ENCODE results near the gene SP2.

The SP2 gene

DNA sequence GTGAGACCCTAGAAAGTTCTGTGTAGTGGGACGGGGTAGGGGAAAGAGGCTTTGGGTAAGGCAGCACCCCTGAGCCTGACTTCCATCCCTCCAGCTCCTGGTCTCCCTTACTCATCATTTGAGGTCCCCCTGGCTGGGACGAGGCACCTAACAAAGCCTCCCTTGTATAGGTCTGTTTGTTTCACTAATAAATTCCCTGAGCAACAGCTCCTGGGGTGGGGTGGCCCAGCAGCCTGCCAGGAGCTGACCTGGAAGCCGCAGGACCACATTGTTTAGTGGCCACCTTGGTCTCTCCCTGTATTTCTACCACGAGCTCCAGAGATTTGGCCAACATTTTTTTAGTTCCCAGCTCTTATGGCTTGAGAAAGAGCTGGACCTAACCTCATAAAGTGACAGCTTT, 54.4 kb downstream of the SP2 start:
- no peak for DNase-seq (ENCODE audit: low read depth)

DNA sequence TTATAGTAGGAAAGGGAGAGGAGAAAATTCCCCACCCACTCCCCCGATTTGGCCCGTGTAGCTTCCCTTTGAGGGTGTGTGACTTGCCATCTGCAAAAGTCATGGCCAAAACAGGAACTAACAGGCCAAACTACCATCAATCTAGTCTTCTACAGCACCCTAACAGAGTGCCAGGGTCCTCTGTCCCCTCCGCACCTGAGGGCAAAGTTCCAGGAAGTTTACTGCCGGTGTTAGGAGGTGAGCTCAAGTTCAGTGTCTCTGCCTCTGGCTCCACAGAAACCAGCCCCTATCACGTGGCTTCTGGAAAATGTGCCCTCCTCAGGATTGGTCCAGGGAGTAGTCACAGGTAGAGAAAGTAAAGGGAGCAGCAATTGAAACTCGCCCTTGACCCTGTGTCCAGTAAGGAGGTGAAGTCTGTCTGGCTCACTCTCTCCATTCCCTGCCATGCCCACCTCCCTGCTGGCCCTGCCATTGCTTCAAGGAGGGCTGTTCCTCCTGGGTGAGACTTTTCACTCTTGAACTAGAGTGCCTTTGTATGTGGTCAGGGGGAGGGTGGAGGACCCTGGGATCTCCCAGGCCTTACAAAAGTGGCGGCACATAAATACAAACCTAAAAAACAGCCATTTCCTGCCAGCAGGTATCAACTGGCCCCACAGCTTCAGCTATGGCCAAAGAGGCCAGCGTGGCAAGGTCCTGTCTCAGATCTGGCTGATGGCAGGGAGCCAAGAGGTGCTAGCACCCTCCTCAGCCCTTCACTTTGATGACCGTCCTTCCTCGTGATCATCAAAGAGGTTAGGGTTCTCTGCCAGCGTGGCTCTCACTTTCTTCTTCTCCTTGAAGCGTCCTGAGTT, 56.4 kb downstream of the SP2 start:
- DNase-seq (ENCODE audit: low read depth): no peak

DNA sequence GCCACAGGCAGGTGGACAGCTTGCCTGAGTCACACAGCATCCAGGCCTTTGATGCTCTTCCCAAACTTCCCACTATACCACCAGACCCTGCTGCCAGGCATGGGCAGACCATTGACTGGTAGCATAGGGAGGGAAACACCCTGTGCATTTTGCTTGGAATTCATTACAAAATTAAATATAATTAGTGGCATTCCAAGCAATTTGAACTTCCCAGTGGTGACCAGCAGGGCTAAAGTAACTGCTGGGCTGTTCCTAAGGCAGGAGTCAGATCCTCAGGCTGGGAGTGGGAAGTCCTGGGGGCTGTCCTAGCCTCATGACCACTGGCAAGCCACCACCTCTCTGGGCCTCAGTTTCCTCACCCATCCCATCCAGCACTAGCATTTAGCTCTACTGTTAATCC, 57.9 kb downstream of the SP2 start:
- no peak for DNase-seq (ENCODE audit: low read depth)

DNA sequence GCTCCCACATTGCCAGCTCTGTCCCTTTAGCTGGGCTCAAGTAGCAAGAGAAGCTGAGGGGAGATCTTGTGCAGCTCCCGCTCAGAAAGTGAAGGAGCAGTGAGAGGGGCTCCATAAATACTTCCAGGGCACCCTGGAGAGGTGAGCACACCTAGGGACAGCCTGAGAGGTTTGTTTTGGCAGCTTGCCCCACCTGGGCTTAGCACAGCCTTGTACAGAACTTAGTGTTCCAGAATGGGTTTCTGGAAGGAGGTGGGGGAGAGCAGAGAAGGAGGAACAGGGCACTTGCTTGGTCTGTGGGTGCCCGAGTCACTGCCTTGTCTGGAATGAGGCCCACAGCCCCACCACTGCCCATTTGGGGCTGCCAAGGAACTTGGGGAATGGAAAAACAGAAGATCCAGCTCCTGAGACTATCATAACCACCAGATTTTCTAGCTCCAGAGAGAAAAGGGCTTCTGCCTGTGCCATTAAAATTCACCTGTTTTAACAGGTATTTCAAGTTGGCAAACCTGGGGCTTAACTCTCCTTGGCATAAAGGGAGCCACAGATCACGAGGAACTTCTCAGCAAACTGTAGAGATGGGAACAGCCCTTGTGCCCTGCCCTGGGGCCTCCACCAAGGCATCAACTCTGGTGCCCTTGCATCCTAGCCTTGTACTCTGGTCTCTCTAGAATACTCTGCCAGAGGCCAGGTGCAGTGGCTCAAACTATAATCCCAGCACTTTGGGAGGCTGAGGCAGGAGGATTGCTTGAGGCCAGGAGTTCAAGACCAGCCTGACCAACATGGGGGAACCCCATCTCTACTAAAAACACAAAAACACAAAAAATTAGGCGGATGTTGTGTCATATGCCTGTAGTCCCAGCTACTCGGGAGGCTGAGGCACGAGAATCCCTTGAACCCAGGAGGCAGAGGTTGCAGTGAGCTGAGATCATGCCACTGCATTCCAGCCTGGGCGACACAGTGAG, 59.7 kb downstream of the SP2 start:
- DNase-seq (ENCODE audit: low read depth): no peak

DNA sequence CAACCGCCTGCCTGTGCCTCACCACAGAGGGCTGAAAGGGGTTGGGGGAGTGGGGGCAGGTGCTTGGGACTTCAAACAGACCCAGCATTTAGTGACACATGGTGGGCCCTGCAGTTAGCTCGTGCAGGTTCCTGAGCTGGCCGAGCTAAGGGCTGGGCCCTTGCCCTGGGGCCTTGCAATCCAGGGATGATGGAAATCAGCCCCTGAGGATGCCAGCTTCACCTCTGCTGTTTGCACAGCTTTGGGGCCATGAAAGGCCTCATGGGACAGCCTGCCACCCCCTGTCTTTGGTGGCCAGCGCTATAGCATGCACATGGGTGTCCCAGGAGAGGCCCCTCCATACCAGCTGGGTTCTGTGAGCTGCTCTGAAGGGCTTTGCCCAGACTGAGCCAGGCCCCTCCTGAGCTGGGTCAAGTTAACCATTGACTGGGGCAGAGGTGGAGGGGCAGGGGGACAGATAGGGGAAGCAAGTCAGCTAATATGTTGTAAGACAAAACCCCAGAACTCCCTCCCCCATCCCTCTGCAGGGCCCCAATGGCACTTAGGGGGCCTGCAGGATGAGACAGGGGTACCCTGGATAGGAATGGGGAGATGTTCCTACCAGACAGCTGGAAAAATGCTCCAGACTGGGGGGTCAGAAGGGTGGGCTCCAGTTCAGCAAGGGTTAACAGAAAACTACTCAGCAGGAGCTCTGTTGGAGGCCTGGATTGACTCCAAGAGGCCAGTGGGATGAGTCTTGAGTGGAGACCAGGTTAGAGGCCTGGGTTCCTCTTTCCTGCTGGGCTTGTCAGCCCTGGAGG, 61.0 kb downstream of the SP2 start:
- DNase-seq (ENCODE audit: low read depth): no peak

DNA sequence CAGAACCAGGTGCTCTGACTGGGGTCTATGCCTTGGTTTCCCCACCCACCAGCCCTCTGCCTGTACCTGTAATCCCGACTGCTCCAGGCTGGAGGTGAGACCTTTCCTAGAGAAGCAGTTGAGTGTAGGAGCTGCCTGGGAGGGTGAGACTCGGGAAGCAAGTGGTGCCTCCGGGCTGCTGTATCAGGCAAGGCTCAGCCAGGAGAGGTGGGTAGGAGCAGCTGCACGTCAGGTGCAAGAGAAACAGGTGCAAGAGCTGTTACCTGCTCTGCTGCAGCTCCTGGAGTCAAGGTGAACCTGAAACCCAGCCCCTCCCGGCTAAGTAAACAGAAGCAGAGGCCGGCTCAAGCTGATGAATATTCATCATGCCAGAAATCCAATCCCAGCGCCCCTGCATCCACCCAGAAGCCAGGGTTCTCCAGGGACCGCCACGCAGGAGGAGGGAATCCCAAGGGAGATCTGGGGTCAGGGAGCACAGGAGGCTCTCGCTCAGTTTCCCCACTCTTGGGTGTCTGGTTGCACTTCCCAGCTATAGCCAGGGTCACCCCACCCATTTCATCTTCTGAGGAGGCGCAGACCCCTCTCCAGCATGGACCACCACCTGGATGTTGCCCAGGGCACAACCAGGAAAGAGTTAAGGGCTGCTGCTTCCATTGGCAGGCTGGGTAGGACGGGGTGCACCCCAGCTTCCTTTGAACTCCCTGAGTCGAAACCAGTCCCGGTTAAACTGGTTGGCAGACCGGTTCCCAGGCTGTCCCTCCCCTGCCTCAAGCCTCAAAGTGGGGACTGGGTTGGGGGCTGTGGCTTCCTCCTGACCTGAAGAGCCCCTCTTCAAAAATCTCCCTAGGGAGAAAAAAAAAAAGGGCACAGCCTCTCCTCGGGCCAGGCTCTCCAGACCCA, 61.8 kb downstream of the SP2 start, which contains the start of gene PRR15L:
PRR15L (minus strand) TSS at position 293 of the 900 bp plus-strand sequence. CDS start 4,649 bp downstream, outside the sequence.
- no peak for DNase-seq (ENCODE audit: low read depth)

DNA sequence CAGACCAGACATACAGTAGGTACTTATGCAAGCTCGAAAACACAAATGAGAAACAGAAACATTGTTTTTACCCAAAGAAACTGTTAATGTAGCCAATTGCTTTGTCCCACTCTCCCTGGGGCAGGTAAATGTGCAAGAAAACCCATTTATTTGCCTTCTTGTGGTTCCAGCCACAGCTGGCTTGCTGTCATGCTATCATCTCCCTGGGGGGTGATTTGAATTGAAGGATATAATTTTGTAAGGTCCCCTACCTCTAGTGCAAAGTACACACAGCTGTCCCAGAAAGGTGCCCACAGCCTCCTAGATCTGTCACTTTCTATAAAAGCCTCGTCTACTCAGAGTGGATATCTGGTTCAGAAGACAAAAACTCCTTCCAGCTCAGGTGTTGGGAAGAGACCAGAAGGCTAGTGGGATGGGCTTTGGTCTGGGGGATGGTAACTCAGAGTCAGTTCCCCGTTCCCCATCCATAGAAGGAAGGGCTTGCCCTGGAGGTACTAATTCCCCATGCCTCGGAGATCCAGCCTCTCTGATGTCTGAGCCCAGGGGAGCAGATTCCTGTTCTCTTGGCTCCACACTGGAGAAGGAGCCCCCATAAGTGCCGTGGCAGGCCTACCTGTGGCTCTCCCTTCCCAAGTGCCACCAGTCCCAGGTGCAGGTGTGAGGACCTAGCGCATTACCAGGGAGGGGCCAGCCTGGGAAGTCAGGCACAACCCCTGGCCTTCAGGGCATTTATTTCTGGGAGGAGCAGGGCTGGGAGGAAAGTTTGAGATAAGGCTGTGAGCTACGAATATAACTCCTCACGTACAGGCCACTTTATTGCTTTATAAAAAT, 64.0 kb downstream of the SP2 start:
- DNase-seq (ENCODE audit: low read depth): no peak

DNA sequence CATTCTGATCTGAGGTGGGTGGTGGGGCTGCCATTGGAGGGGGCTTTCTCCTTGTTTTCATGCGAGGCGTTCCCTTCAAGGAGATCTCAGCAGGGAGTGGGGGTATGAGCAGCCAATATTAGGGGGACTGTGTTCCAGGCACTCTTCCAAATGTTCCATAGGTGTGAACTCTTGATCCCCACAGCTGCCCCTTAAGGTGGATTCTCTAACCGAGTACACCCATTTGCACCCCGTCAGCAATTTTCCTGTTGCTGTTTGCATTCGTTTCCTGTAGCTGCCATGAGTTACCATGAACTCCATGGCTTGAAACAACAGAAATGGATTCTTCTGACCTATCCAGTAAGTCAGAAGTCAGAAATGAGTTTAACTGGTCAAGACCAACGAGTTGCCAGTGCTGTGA, 65.4 kb downstream of the SP2 start:
- no peak for DNase-seq (ENCODE audit: low read depth)

DNA sequence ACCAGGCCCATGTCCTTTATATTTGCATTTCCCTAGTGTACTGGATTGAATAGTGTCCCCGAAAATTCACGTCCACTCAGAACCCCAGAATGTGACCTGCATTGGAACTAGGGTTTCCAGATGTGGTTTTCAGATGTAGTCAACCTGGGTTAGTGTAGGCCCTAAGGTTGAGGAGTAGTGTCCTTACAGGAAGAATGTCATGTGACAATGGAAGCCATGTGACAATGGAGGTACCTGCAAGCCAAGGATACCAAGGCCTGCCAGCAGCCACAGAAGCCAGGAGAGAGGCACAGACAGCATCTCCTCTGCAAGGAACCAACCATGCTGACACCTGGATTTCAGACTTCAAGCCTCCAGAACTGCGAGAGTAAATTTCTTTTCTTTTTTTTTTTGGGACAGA, 66.9 kb downstream of the SP2 start:
- DNase-seq (ENCODE audit: low read depth): no peak

DNA sequence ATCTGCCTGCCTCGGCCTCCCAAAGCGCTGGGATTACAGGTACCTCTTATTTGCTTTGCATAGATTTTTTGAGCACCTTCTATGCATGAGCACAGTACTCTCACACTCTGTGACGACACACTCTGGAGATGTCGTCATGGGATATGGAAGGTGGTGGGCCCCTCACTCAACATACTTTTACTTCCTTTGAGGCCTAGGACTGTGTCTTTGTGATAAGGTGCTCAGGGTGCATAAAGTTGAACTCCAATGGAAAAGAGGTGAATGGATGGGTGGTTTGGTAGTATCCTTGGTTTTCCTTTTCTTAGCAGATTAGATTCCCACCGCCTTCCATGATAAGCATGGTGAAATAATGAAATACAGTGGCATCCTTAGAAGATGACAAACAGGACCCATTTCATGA, 68.8 kb downstream of the SP2 start:
- no peak for DNase-seq (ENCODE audit: low read depth)

DNA sequence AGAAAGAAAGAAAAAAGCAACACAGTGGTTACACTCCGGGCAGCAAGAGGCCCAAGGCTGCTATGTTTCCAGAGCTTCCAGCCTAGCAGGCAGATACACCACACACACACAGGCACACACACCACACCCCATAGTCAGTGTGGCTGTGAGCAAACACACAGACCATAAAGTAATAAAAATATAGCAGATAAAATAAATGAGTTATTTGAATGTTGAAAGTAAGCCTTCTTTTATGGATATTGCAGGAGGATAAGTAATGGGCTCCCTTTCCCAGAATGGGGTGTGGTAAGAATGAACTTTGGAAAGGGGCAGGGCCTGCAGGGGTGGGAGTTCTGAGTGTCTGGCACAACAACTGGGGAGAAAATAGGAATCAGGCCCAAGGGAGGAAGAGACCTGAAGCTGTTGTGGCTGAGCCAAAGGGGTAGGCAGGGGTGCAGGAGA, 70.1 kb downstream of the SP2 start:
- no peak for DNase-seq (ENCODE audit: low read depth)

DNA sequence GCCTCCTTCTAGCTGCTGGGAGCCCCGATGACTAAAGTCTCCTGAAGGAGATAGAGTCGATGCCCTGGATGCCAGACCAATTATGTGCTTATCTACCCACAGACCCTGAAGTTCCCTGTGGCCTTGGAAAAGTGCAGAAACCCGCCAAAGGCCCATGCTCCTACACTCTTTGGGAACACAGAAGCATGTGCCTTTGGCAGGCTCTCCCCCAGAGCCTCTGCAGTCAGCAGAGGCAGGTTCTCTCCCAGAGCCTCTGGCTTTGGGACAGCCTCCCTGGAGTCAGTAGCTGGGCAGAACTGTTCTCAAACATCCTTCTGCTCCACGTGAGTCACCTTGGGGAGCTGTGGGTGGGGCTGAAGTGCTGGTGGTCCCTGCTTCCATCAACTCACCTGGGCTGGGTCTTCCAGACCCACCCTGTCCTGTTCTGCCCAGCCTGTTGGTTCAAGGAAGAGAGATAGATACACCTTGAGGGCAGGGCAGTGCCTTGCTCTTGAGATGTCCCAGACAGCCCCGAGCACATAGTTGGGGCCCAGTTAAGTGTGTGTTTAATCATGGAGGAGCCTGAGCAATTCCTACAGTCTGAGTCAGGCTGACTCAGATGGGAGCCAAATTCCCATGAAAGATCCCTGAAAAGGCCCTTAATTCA, 71.7 kb downstream of the SP2 start:
- no peak for DNase-seq (ENCODE audit: low read depth)

DNA sequence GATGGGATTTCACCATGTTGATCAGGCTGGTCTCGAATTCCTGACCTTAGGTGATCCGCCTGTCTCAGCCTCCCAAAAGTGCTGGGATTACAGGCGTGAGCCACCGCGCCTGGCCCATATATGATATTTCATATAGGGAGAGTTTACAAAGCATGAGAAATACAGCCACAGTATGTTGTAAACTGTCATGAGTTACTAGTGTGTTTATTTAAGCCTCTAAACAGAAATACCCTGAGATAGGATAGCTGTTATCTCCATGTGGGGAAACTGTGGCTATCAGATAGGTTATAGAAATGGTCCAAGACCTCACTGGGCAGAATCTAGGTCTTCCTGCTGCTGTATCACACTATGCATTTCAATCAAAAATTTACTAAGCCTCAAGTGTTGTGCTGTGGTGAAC, 72.8 kb downstream of the SP2 start:
- DNase-seq (ENCODE audit: low read depth): no peak

DNA sequence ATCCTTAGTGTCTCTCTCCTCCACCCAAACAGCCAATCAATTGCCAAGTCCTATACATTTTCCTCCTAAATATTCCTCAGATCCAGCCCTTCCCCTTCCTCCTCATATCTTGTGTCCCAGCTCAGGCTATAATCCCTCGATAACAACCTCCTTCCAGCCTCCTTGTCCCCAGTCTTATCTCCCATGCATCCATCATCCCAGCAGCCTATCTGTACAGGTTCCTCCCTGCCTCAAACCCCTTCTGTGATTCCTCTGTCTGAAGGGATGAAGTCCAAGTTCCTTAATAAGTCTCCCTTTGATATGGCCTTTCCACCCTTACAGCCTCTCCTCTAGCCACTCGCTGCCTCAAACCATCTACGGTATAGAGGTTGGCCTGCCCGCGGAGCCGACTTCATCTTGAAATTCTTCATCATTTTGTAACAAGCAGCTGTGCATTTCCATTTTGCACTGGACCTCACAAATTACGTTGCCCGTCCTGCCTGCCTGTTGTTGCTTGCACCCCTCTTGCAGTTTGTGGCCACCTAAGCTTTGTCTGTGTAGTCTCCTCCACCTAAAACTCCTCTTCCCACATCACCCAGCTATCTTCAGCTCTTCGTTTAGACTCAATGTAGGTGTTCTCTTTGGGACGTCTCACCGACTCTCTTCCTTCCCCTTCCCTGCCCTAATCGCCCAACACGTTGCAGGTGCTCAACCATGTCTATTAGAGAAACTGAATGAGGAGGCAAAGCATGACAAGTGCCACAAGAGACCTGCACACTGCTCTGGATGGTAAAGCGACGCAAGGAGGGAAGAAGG, 74.1 kb downstream of the SP2 start:
- no peak for DNase-seq (ENCODE audit: low read depth)

DNA sequence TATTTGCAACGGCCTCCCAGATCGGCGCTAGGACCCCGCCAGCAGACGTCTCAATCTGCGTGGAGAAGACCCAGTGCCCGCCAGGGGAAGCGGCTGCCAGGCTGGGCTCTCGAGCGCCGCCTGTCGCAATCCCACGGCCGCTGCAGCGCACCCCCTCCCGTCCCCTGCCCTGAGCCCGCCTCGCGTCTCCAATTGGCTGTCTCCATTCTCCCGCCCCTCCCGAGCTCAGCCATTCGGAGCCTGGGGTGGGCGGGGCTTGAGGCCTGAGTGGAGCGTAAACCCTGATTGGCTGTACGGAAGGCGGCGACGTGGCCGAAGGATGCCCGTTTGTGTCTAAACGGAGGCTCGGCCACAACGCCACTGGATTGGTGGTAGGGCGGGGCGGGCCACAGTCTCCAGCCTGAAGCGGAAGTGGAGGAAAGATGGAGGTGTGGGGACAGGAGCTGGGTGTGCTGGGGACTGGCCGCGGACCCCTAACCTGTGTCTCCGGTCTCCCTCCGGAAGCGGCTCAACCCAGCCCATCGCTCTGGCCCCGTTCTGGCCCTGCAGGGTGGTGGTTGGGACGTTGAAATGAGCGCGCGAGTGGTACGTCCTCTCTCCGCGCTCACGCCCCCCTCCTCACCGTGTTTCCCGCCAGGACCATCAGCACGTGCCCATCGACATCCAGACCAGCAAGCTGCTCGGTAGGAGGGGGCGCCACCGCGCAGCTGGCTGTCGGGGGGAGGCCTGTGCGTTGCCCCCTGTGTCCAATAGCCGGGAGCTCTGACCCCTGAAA, 74.9 kb downstream of the SP2 start, which contains the start of gene CDK5RAP3:
CDK5RAP3 (plus strand) TSS at position 389 of the 775 bp plus-strand sequence; CDS start at position 423, 34 bp downstream.
- DNase-seq (ENCODE audit: low read depth): peak; percentile 98

DNA sequence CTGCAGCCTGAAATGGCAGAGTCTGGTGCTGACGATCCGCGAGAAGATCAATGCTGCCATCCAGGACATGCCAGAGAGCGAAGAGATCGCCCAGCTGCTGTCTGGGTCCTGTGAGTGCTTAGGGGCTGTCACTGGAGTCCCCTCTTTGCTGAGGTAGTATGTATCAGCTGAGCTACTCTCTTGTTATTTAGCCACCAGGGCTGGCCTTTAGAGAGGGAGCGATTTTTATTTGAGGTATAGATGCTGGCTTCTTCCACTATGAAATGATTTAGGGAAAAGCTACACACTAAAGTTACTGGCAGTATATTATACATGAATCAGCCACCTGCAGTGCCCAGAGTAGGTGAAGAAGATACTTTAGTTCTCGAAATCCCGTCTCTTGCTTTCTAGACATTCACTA, 77.5 kb downstream of the SP2 start:
- no peak for DNase-seq (ENCODE audit: low read depth)

DNA sequence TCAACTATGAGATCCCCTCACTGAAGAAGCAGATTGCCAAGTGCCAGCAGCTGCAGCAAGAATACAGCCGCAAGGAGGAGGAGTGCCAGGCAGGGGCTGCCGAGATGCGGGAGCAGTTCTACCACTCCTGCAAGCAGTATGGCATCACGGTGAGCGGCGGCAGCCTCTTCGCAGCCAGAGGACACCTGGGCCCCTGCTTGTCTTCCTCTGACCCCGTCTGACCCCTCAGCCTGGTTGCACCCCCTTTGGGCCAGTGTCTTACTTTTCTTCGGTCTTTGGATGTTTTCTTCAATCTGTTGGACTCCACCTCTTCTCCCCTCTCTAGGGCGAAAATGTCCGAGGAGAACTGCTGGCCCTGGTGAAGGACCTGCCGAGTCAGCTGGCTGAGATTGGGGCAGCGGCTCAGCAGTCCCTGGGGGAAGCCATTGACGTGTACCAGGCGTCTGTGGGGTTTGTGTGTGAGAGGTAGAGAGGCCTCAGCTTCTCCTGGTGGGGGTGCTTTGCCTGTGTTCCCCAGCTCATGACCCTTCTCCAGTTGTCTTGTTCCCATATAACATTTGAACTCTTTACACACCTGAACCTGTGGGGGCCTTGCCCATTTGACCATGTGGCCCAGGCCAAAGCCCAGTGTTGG, 79.3 kb downstream of the SP2 start:
- no peak for DNase-seq (ENCODE audit: low read depth)

Measured in activated T-cell treated with anti-CD3 and anti-CD28 coated beads for 1 hour (primary cell).